Large intestine (tissue), 3 donors: ENCODE measurements around the gene APAF1. TPM values are rescaled to one million over a fixed set of nuclear protein-coding genes. Genes with fewer than 3 reads are reported as not detected.

Source experiments
- DNase-seq, 2 donors: peaks; one replicate each; pipeline versions ENCODE4 v3.0.0 to v3.0.0-alpha.2; 2013
- H3K27ac ChIP-seq: one replicate; pipeline ENCODE4 v1.5.1; 2013; ENCODE audit warnings: low read length
- H3K27me3 ChIP-seq: 2 replicates; pipeline ENCODE4 v1.6.1; 2013; ENCODE audit warnings: low read length; ENCODE audit not compliant: control insufficient read depth, insufficient read depth
- H3K36me3 ChIP-seq: 2 replicates; pipeline ENCODE4 v1.6.1; 2013; ENCODE audit warnings: low read length; ENCODE audit not compliant: control insufficient read depth, insufficient read depth
- H3K4me1 ChIP-seq: one replicate; pipeline ENCODE4 v1.6.1; 2013; ENCODE audit warnings: low read length; ENCODE audit not compliant: control insufficient read depth, insufficient read depth
- H3K4me3 ChIP-seq: one replicate; pipeline ENCODE4 v1.5.1; 2013; ENCODE audit warnings: low read length
- H3K9me3 ChIP-seq: one replicate; pipeline ENCODE4 v1.6.1; 2013; ENCODE audit warnings: mild to moderate bottlenecking, low read depth, low read length, moderate library complexity; ENCODE audit not compliant: control insufficient read depth
- WGBS: methylation state at CpG from one replicate; pipeline ENCODE4 v1.1.5; 2013; ENCODE audit warnings: low lambda C conversion rate; ENCODE audit not compliant: insufficient coverage; 5-methylcytosine and 5-hydroxymethylcytosine counted together
- polyA plus RNA-seq: library from polyadenylated mRNA; unstranded; fragments of 120-200 nt; gene quantifications from one replicate; pipeline ENCODE4 v1.2.1, GENCODE V29; 2013

APAF1 gene
- polyA plus RNA-seq, 1 donor: 18.5 TPM

DNA sequence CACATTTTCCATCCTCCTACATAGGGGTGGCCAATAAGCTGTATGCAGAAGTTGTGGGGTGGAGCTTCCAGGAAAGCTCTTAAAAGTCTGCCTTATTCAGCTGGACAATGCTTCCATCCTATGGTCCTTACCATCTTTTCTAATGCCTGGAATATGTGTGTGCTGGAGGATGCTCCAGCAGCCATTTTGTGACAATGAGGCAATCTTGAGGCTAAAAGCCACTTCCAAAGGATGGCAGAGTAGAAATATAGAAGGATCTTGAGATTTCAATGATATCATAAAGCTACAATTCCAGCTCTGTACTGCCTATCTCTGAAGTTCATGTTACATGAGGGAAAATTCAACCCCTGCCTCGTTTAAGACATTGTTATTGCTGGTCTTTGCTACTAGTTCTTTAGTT is 95.7 kb downstream of the APAF1 start:
- H3K4me1 ChIP-seq: no peaks in the 10 kb centered on the region
- H3K27me3 ChIP-seq: peaks cover 34% of the 10 kb centered on the region
- DNase-seq: no peak
- H3K9me3 ChIP-seq: no peaks in the 10 kb centered on the region
- H3K4me3 ChIP-seq: no peak overlapping the region
- 60% methylated on average over 1 of the region's 1 CpG for WGBS
- peaks cover 4% of the 10 kb centered on the region for H3K36me3 ChIP-seq
- no peak overlapping the region for H3K27ac ChIP-seq

DNA sequence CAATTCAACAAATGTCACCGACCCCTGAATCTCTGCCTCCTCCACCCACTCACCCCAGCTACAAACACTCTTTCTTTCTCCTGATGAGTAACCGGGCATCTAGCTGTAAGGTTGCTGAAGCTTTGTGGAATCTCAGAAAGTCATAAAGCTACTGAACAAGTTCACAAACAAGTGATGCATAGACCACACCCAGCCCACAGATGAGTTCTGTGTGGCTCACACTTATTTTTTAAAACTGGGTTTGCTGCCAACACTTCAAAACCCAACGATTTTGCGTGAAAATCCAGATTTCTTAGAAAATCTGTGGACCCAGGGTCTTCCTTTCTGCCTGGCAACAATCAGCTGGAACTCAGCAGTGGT is 96.1 kb downstream of the APAF1 start:
- Histone ChIP-seq H3K27me3 (peaks cover 38% of the 10 kb centered on the region), H3K4me3 (no peak overlapping the region), H3K4me1 (no peaks in the 10 kb centered on the region), H3K36me3 (no peaks in the 10 kb centered on the region), H3K9me3 (no peaks in the 10 kb centered on the region), H3K27ac (no peak overlapping the region)
- no peak for DNase-seq
- no CpG with 5 or more reads among the region's 4 CpGs for WGBS

DNA sequence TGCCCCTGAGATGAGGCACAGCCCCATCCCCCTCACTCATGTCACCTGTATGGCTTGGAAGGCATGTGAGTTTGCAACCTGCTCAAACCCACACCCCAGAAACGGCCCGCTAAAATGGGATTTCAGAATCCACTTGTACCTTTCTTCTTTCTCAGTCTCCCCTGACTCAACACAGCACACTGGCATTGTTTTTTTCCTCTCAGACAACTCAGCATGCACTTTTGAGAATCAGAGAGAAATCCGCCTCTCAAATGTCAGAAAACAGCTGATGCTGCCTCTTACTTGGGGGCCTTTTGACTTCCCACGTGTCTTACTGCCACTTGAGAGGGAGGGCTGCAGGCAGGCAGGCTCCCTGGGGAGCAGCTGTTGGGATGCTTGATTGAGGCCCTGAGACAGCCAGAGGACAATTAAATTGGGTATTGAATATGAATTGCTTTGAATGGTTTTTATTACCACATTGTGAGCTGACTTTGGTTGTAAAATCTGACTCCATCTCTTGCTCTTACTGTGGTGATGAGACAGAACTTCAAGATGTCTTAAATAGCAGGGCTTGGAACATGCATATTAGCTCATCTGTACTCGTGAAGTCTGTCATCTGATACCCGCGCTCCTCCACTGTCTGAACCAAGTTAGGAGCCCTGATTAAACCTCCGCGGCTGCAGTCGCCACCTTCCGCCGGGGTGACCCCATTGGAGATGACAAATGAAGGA is 96.6 kb downstream of the APAF1 start:
- Histone ChIP-seq H3K27me3 (peaks cover 43% of the 10 kb centered on the region), H3K9me3 (no peaks in the 10 kb centered on the region), H3K27ac (no peak overlapping the region), H3K4me3 (no peak overlapping the region), H3K36me3 (no peaks in the 10 kb centered on the region), H3K4me1 (no peaks in the 10 kb centered on the region)
- DNase-seq: no peak
- 78% methylated on average over 3 of the region's 12 CpGs for WGBS

- DNase-seq: no peak
- WGBS: no CpG with 5 or more reads among the region's 4 CpGs
- no peaks in the 10 kb centered on the region for H3K36me3 ChIP-seq
- H3K4me1 ChIP-seq: no peaks in the 10 kb centered on the region
- H3K27me3 ChIP-seq: peaks cover 45% of the 10 kb centered on the region
- no peaks in the 10 kb centered on the region for H3K9me3 ChIP-seq
- H3K27ac ChIP-seq: no peak overlapping the region
- H3K4me3 ChIP-seq: no peak overlapping the region
Observed at GRCh38 chr12:98743362-98743953, 98.4 kb downstream of the APAF1 start.

GRCh38 chr12:98744680-98745079 is 99.6 kb downstream of the APAF1 start:
- no peaks in the 10 kb centered on the region for H3K36me3 ChIP-seq
- H3K9me3 ChIP-seq: no peaks in the 10 kb centered on the region
- no peak overlapping the region for H3K27ac ChIP-seq
- 100% methylated on average over 1 of the region's 3 CpGs for WGBS
- peaks cover 45% of the 10 kb centered on the region for H3K27me3 ChIP-seq
- no peaks in the 10 kb centered on the region for H3K4me1 ChIP-seq
- no peak overlapping the region for H3K4me3 ChIP-seq
- no peak for DNase-seq

DNA sequence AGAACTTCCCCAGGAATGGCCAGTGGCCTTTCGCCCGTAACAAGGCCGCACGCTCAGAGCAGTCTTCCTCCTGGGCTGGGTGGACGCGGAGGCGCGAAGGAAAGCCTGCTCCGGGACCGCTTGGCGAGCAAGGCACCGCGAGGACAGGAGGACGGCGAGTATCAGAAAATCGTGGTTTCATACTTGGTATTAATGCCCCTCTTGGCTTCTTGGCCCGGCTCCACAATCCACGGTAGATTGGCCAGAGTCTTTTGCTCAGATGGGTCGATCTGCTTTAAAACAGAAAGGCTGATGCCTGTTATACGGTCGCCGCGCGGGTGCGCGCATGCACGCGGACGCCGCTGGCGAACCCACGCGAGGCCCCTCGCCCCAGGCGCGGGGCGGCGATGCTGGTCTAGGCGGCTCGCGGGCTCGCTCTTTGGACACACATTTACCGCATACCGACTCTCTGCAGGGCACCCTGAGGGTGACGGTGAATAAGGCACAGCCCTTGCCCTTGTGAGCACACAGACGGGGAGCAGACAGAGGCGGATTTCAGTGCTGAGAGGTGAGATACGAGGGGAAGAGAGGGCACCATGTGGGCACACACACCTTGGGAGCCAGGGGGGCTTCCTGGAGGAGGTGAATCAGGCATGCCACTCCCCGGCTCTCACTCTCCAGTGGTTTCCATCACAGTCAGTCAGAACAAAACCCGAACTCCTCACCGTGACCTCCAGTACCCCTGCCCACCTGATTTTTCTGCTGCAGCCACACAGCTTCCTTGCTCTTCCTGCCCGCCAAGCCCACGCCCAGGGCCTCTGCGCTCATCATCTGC is 100.7 kb downstream of the APAF1 start:
- Histone ChIP-seq H3K9me3 (no peaks in the 10 kb centered on the region), H3K27ac (no peak overlapping the region), H3K4me3 (peak overlapping the region; percentile 39), H3K27me3 (peaks cover 38% of the 10 kb centered on the region), H3K4me1 (no peaks in the 10 kb centered on the region), H3K36me3 (no peaks in the 10 kb centered on the region)
- WGBS: 90% methylated on average over 2 of the region's 54 CpGs
- DNase-seq: peak in 1 of 2 donors; percentile 28

GRCh38 chr12:98748463-98748862 is 103.4 kb downstream of the APAF1 start:
- WGBS: no CpG with 5 or more reads among the region's 3 CpGs
- peaks cover 22% of the 10 kb centered on the region for H3K27me3 ChIP-seq
- no peak overlapping the region for H3K27ac ChIP-seq
- no peak overlapping the region for H3K4me3 ChIP-seq
- H3K9me3 ChIP-seq: no peaks in the 10 kb centered on the region
- H3K36me3 ChIP-seq: no peaks in the 10 kb centered on the region
- no peak for DNase-seq
- H3K4me1 ChIP-seq: no peaks in the 10 kb centered on the region

DNA sequence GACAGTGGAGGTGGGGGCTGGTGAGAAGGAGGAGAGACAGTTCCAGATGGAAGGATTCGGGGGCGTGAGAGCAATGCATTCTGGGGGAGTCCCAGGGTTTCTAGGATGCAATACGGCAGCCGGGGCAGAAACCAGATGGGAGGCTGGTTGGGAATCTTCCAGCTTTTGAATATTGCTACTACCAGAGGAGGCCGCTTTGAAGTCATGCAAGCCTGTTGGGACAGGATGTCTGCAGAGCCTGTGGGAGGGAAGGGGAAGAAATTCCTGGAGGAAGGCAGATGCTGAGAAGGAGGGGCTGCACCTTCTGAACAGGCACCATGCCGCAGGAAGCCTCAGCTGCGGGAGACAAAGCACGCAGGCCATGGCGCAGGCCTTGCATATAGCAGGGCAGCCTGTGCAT is 105.4 kb downstream of the APAF1 start:
- H3K9me3 ChIP-seq: no peaks in the 10 kb centered on the region
- no peak for DNase-seq
- no peak overlapping the region for H3K4me3 ChIP-seq
- H3K36me3 ChIP-seq: no peaks in the 10 kb centered on the region
- no CpG with 5 or more reads among the region's 9 CpGs for WGBS
- H3K4me1 ChIP-seq: no peaks in the 10 kb centered on the region
- H3K27ac ChIP-seq: no peak overlapping the region
- peaks cover 14% of the 10 kb centered on the region for H3K27me3 ChIP-seq

DNA sequence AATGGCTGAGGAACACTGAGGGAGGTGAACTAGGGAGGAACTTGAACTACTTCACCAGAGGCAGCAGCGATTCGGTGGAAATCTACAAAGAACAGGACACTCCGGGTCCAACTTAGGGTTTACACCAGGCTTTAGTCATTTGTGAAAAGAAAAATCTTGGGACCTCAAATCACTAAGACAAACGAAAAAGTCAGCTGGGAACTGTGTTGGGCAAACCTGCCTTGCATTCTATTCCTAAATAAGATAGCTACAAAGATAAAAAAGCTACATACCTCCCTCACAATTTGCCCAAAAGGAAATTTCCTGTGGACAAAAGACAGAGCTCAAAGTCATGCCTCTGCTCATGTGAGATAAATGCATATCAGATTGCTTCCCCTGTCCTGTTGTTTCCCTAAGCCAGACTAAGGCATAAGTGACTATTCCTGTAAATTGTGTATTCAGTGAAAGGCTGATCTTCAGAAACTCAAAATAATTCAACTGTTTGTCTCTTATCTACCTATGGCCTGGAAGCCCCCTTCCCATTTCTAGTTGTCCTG is 106.6 kb downstream of the APAF1 start:
- Histone ChIP-seq H3K4me1 (no peaks in the 10 kb centered on the region), H3K4me3 (no peak overlapping the region), H3K36me3 (no peaks in the 10 kb centered on the region), H3K27me3 (peaks cover 3% of the 10 kb centered on the region), H3K9me3 (no peaks in the 10 kb centered on the region), H3K27ac (no peak overlapping the region)
- no peak for DNase-seq
- no CpG with 5 or more reads among the region's 4 CpGs for WGBS

- H3K4me3 ChIP-seq: no peak overlapping the region
- no peaks in the 10 kb centered on the region for H3K4me1 ChIP-seq
- no peak for DNase-seq
- no peaks in the 10 kb centered on the region for H3K27me3 ChIP-seq
- no peaks in the 10 kb centered on the region for H3K9me3 ChIP-seq
- 100% methylated on average over 1 of the region's 5 CpGs for WGBS
- no peak overlapping the region for H3K27ac ChIP-seq
- no peaks in the 10 kb centered on the region for H3K36me3 ChIP-seq
Observed at GRCh38 chr12:98752726-98753125, 107.6 kb downstream of the APAF1 start.
